ENCODE results near the gene PSMB5. TPM values are rescaled to one million over a fixed set of nuclear protein-coding genes. Genes with fewer than 3 reads are reported as not detected.
A peak's percentile ranks its signal among the peaks of the same experiment; 100 is the strongest.
"Not testable (repeated sequence)": the region's sequence is repeated elsewhere in the genome, so short reads cannot be mapped to it uniquely, and the experiment has no call there.

Gene PSMB5
- total and polyA plus RNA-seq, 8 donors, result 114 to 199 (median 177) TPM

DNA sequence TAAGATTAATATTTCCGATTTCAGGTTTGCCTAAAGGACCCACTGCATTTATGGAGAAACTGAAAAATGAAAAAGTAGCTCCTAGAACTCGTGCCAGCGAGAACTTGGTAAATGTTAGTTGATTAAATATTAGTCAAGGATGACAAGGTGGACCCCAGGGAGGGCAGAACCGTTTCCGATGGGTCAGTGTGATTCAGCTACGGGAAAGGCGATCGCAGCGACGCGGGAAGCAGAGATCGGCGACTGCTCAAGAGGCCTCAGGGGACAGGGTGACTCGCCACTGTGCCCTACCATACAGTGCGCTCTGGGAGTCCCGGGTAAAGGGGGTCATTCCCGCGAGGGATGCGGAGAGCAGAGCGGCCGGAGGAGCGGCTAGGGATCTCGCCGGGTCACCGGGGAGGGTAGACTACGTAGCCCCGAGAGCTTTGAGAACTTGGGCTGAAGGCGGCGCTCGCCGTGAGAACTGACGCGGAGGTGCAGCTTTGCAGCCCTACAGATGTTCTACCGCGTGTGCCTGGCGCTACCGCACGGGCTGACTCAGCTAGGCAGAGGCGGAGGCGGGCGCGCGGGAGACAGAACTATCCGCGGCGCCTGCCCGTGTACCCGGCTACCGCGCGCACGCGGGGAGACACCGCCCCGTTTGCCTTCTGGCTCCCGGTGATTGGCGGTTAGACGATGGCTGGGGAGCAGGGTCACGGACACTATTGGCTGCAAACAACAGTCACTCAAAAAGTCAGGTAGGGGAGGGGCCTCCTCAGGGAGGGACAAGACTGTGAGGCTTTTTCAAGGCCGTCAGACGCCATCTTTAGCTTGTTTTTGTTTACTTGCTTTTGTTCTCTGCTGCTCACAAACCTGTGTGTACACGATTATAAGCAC is 27.9 kb downstream of the PSMB5 start:
- Histone ChIP-seq H3K9me3 (no peaks in the 10 kb centered on the region), H3K27ac (peak overlapping the region; percentile 95 to 97), H3K4me3 (peak overlapping the region; percentile 57 to 69), H3K27me3 (no peaks in the 10 kb centered on the region), H3K36me3 (no peaks in the 10 kb centered on the region), H3K4me1 (peaks cover 8 to 30% of the 10 kb centered on the region in 2 donors)
- peak; percentile 98 for ATAC-seq
- TF ChIP-seq, protein P1, sequence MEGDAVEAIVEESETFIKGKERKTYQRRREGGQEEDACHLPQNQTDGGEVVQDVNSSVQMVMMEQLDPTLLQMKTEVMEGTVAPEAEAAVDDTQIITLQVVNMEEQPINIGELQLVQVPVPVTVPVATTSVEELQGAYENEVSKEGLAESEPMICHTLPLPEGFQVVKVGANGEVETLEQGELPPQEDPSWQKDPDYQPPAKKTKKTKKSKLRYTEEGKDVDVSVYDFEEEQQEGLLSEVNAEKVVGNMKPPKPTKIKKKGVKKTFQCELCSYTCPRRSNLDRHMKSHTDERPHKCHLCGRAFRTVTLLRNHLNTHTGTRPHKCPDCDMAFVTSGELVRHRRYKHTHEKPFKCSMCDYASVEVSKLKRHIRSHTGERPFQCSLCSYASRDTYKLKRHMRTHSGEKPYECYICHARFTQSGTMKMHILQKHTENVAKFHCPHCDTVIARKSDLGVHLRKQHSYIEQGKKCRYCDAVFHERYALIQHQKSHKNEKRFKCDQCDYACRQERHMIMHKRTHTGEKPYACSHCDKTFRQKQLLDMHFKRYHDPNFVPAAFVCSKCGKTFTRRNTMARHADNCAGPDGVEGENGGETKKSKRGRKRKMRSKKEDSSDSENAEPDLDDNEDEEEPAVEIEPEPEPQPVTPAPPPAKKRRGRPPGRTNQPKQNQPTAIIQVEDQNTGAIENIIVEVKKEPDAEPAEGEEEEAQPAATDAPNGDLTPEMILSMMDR (IDR thresholded peaks at IDR 0.05), result no peak
- intact Hi-C loops (cut with DNase I), result no loop called here
- peak; percentile 96 to 99 (median 97) for DNase-seq

DNA sequence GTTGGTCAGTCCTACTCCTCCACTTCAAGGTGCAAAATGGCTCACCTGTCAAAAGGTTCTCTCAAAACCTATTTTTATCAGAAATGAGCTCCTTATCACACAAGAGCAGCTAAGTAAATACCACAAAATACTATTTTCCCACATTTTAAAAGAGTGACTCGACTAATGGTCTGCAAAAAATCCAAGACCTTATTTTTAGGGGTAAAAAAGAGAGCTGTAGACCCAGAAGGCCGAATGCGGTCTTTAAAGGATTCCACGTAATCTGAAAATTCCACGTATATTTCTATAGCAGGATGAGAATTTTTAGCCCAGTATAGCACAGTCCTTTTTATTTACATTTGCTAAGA is 28.5 kb downstream of the PSMB5 start:
- H3K4me1 ChIP-seq, result peaks cover 8 to 30% of the 10 kb centered on the region in 2 donors
- H3K27ac ChIP-seq, result peak overlapping the region; percentile 95 to 97
- H3K9me3 ChIP-seq, result no peaks in the 10 kb centered on the region
- TF ChIP-seq, protein P1 (IDR thresholded peaks at IDR 0.05), result no peak
- intact Hi-C loops (cut with DNase I), result no loop called here
- DNase-seq (no peak), ATAC-seq (peak; percentile 9)
- H3K4me3 ChIP-seq, result peak overlapping the region; percentile 57 to 69
- no peaks in the 10 kb centered on the region for H3K27me3 ChIP-seq
- H3K36me3 ChIP-seq, result no peaks in the 10 kb centered on the region

DNA sequence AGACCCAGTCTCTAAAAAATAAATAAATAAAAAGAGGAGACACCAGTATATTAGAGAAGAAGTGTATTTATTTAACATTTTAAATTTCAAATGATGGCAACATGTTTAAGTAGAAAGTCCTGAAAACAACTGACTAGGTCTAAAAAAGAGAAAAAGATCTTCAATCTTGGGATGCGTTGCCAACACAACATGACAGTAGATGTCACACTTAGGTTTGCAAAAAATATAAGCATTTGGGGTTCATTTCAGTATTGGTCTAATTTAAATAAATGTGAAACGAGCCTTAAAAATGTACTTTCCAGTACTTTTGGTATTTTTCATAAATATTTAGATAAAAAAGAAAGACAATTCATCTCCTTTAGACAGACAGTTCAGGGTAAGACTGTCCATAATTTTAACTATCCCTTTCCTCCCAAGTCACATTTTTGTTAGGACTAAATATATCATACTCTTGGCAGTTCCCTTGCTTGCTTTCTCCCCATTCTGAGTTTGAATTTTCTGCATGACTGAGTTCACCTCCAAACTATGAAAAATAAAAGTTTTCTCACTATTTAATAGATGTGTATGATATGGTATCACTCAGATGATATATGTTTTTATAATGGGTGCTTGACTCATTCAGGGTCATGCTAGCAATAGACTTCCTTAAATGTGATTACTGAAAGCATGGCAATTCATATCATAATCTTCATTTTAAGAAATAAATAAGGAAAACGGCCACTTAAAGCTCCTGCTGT is 29.1 kb downstream of the PSMB5 start:
- TF ChIP-seq, protein P1 (IDR thresholded peaks at IDR 0.05), result no peak
- H3K4me1 ChIP-seq, result peaks cover 8 to 30% of the 10 kb centered on the region in 2 donors
- ATAC-seq (no peak), DNase-seq (no peak)
- H3K27ac ChIP-seq, result peak overlapping the region; percentile 95 to 97
- no peaks in the 10 kb centered on the region for H3K36me3 ChIP-seq
- H3K4me3 ChIP-seq, result peak overlapping the region in 1 of 2 donors; percentile 57
- intact Hi-C loops (cut with DNase I), result no loop called here
- H3K9me3 ChIP-seq, result no peaks in the 10 kb centered on the region
- H3K27me3 ChIP-seq, result no peaks in the 10 kb centered on the region

DNA sequence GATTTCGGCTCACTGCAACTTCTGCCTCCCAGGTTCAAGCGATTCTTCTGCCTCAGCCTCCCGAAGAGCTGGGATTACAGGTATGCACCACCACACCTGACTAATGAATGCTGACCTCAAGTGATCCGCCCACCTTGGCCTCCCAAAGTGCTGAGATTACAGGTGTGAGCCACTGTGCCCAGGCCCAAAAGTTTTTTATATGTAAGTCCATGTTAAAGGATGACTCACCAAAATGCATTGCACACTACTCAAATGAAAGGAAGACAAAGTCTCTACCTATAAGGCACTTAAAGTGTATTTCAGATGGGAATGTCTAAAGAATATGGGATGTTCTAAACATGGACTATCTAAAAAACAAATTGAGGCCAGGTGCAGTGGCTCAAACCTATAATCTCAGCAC is 30.4 kb downstream of the PSMB5 start:
- H3K27ac ChIP-seq; ATAC-seq; H3K27me3 ChIP-seq; H3K4me3 ChIP-seq; H3K36me3 ChIP-seq; intact Hi-C loops (cut with DNase I); H3K9me3 ChIP-seq; DNase-seq: not testable (repeated sequence)
- H3K4me1 ChIP-seq, result peaks cover 8 to 30% of the 10 kb centered on the region in 2 donors

DNA sequence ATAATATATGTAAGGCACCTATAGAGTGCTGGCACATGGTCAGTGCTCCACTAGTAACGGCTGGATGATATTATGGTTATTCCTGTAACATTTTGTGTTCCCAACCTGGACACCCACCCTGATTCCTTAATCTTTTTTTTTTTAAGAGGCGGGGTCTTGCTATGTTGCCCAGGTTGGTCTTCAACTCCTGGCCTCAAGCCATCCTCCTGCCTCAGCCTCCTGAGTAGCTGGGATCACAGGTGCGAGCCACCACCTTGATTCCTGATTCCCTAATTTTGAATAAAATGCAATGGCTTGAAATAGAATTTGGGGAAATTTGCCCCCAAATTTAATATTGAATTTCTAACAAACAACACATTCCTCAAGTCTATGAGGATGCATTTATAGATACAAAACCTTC is 32.1 kb downstream of the PSMB5 start:
- no peak overlapping the region for H3K4me3 ChIP-seq
- TF ChIP-seq, protein P1 (IDR thresholded peaks at IDR 0.05), result no peak
- ATAC-seq (no peak), DNase-seq (no peak)
- intact Hi-C loops (cut with DNase I), result no loop called here
- no peak overlapping the region for H3K27ac ChIP-seq
- H3K9me3 ChIP-seq, result no peaks in the 10 kb centered on the region
- H3K27me3 ChIP-seq, result no peaks in the 10 kb centered on the region
- peaks cover 0 to 4% of the 10 kb centered on the region in 2 donors for H3K36me3 ChIP-seq
- H3K4me1 ChIP-seq, result peaks cover 0 to 15% of the 10 kb centered on the region in 2 donors

Measured in left lung (tissue), 10 donors.